Fibroblast of skin of left biceps (primary cell): ENCODE data around the gene STK11.
"Not testable (repeated sequence)": the region's sequence is repeated elsewhere in the genome, so short reads cannot be mapped to it uniquely, and the experiment has no call there.

Experiments used
- DNase-seq, 2 experiments: peaks; one replicate each; pipeline ENCODE4 v3.0.0-alpha.2; 2013; ENCODE audit warnings: low read depth in 2 of 2

STK11 gene

DNA sequence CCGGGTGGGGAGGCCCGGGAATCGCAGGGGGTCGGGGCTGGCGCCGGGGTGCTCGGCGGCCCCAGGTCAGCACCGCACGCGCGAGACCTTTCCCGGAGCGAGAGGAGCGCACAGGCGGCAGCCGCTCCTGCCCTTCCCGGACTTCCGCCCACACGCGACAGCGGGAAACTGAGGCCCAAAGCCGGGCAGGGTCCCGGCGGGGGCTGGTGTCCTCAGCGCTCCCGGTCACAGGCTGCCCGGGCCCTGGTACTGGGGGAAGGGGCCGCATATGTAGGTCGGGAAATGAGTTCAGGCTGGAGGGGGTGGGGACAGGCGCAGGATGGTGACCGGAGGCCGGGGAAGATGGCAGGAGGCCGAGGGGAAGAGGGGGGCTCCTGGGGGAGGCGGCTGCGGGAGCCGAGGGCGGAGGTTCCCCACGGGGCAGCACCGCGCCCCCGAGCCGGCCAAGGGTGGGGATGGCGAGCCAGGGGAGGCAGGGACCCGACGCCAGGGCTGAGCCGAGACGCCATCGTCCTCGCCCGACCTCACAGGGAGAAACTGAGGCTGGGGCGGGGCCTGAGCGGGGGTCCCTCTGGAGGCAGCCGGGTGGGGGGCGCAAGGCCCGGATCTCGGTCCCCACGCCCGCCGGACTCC lies 31.6 kb downstream of the STK11 start:
- DNase-seq = no peak

DNA sequence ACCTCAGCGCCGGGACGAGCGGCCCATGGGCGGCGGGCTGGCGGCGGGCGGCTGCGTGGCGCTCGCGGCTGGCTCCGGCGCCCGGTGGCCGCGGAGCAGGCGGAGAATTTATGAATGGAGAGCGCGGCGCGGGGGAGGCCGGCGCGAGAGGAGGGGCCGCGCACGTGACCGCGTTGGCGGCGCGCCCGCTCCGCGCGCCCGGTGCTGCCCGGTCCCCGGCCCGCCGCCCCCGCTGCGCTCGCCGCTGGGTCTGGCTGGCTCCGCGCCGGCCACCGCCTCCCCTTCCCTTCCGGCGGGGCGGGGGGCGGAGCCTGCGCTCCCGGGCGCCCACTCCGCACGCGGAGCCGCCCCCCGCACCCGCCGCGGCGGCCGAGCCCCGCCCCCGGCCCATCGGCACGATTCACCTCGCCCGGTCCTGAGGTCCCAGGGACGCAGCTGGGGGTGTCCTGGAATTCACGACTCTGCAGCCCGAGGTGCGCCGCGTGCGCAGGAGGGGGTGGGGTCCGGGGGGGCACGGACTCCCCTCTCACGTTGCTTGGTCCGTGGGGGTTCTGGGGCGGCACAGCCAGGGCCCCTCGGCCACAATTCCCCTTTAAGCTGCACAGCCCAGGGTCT lies 32.3 kb downstream of the STK11 start, which contains the start of gene CBARP:
CBARP (minus strand) TSS at position 252 of the 615 bp plus-strand sequence. CDS start 1,905 bp downstream, outside the sequence.
- no peak for DNase-seq

DNA sequence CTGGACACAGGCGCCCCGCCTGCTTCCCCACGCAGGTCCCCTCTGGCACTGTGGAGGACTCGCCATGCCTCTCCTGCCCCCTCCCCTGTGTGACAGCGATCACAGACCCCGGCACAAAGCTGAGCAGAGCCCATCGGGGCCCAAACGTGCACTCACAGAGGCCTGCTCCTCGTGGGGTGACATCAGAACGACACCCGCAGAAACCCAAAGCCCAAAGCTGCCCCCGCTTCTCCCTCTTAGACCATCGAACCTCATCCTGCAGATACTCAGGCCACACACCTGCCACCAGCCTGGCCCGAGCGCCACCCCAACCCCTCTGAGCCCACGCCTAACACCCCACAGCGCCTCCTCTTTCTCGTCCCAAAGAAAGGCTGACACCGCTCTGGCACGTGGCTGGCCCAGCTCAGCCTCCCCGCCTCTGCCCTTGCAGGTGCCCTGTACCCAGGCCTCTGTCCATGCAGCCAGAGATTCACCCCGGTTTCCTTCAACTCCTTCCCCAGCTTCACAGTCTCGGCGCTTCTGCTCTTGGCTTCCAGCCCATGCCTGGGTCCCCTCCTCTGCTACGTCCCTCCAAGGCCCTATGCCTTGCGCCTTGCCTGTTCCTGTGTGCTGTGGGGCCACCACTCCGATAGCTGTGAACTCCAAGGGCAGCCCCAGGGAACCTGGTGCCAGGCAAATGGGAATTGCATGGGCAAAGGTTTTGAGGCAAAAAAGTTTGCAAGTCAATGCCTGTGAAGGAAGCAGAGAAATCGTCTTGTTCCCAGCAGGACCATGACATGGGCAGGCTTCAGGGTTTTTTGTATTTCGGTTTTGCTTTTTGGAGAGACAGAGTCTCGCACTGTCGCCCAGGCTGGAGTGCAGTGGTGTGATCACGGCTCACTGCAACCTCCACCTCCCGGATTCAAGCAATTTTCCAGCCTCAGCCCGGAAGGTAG lies 33.1 kb downstream of the STK11 start:
- no peak for DNase-seq

DNA sequence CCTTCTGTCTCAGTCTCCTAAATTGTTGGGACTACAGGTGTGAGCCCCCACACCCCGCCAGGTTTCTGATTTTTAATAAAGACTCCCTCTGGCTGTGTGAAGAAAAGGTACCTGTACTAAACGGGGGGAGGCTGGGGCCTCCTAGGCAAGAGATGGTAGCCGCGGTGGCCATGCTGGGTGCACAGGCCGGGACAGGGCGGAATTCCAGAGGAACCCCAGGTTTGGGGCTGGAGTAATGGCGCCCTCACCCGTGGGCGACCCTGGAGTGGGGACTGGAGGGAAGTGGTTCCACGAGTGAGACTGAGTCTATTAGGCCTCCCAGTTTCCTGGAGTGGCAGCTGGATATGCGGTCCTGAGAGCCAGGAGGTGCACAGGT lies 33.8 kb downstream of the STK11 start:
- no peak for DNase-seq

DNA sequence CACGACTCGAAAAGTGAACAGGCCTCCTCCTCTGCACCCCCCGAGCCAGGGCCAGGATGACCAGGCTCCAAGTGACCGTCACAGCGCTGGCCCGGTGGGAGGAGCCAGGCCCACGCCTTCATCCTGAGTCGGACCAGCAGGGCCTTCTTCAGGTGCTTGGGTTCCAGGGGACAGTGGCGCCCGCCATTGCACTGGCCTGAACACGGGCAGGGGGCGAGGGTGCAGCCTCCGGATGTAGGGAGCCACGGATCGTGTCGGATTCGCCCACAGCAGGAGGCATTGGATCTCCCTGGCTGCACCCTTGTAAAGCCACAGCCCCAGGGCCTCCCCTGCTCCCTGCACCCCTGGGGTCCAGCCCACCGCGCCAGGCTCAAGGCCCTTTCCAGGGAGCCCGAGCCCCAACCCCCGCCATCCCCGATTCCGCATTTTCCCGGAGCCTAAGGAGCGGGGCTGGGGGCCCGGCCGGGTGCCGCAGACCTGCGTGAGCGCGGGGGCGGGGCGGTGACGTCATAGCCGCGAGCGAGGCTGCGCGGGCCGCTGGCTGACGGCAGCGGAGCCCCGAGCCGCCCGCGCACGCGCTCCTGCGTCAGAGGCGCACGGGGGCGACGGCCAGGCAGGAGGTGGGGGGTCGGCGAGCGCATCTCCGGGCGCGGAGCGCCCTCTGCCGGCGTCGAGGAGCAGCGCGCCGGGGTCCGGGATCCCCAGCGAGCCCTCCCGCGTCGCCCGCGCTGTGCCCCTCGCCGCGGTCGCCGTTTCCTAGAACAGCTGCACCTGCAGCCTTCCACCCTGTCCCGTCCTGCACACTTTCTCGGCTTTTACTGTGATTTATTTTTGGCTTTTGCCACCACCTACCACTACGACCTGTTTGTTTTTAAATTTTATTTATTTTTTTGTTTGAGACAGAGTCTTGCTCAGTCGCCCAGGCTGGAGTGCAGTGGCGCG lies 34.5 kb downstream of the STK11 start:
- DNase-seq = peak; percentile 75 to 79

DNA sequence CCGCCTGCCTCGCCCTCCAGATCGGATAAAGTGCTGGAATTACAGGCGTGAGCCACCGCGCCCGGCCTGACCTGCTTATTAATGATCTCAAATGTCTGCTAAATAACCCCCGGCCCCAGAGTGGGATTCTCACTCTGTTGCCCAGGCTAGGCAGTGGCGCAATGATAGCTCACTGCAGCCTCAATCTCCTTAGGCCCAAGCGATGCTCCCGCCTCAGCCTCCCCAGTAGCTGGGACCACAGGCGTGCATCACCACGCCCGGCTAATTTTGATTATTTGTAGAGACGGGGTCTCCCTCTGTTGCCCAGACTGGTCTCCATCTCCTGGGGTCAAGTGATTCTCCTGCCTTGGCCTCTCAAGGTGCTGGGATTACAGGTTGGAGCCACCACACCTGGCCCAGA lies 35.3 kb downstream of the STK11 start:
- no peak for DNase-seq

DNA sequence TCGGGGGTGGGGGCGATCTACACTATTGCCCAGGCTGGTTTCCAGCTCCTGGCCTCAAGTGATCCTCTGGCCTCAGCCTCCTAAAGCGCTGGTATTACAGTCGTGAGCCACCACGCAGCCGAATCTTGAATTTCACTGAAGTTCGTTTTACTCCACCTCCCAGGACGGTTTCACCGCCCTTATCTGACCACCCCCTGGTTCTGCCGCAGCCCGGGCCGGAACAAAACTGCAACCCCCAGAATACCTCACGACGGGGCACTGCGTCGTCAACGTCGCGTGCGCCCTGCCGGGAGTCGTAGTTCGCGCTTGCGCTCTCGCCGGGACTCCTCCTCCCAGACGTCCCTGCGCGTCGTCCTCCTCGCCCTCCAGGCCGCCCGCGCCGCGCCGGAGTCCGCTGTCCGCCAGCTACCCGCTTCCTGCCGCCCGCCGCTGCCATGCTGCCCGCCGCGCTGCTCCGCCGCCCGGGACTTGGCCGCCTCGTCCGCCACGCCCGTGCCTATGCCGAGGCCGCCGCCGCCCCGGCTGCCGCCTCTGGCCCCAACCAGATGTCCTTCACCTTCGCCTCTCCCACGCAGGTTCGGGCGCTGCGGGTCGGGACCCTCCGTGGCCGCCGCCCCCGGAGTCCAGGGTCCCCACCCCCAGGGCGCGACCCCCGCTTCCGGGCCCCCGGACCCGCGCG lies 36.0 kb downstream of the STK11 start, which contains the start of gene ATP5F1D:
ATP5F1D (plus strand) TSS at position 335 of the 679 bp plus-strand sequence; CDS start at position 435, 100 bp downstream.
- peak; percentile 75 to 77 for DNase-seq

DNA sequence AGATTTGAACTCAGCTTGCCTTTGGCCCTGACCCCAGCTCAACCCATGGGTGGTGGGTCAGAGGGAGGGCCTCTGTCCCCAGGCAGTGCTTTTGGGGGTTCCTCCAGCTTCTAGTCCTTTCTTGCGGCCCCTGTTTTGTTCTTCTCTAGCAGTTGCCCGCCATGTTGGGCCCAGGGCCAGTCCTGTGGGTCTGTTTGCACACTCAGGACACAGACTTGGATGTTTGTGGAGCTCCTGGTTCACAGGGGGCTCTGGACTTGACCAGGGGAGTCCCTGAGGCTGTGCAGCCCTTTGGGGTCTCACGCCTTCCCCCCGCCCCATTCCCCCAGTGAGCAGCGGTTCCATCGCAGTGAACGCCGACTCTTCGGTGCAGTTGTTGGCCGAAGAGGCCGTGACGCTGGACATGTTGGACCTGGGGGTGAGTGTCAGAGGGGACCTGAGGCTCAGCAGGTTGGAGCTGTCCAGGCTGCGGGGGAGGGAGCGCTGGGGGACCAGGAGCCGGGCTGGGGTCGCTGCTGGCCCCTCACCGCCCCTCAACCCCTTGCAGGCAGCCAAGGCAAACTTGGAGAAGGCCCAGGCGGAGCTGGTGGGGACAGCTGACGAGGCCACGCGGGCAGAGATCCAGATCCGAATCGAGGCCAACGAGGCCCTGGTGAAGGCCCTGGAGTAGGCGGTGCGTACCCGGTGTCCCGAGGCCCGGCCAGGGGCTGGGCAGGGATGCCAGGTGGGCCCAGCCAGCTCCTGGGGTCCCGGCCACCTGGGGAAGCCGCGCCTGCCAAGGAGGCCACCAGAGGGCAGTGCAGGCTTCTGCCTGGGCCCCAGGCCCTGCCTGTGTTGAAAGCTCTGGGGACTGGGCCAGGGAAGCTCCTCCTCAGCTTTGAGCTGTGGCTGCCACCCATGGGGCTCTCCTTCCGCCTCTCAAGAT lies 38.5 kb downstream of the STK11 start:
- DNase-seq = no peak

DNA sequence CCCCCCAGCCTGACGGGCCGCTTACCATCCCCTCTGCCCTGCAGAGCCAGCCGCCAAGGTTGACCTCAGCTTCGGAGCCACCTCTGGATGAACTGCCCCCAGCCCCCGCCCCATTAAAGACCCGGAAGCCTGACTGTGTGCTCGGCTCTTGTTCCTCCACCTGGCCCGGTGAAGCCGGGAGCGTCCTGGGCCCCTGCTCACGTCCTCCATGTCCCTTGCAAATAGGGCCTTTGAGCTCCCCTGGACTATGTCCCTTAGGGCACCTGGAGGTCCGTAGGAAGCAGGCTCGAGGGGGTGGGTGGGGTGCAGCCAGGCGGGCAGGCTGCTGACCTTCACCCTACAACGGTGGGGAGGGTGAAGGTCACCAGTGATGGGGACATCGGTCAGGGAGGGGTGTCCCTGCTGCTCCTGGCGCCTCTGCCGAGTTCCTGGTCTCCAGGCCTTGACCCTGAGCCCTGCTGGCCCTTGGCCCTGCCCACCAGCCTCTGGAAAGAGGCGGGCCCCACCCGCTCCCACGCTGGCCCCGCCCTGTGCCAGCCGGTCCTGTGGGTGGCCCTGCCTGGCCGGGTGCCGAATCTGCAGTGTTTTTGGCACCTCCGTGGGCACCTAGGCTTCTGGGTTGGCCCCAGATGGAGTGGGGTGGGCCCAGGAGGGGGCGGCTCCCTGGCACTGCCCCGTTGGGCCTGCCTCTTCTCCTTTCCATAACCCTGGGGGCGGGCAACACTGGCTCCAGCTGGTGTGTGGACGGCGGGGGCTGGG lies 39.3 kb downstream of the STK11 start:
- DNase-seq = no peak

DNA sequence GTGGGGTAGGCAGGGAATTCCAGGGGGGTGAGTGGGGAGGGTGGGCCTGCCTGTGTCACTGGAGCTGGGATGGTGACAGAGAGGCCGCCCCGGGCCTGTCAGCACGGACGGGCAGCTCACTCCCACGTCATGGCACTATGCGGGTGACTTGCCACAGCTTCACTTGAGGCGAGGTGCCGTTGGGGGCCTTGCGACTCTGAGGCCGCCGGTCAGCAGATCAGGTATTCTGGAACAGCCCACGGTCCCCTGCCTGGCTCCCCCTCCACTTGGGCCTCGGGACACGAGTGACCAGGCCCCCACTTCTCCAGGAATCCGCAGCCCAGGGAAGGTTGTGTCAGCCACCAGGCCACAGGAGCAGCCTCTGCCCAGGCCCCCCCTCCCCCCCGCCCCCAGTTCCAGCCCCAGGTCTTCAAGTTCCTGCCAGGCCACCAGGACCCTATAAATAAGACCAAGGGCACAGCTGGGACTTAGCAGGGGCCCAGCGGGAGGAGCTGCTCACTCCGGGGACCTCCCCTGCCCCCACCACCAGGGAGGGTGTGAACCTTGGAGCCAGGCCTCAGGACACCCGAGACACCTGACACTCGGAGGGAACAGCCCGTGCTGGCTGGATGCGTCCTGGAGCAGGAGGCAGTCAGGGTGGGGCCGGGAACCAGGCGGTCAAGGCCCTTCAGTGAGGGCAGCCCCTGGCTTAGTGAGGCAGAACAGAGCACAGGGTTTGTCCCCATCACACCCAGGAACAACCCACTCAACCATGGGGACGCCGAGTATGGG lies 40.1 kb downstream of the STK11 start:
- no peak for DNase-seq

DNA sequence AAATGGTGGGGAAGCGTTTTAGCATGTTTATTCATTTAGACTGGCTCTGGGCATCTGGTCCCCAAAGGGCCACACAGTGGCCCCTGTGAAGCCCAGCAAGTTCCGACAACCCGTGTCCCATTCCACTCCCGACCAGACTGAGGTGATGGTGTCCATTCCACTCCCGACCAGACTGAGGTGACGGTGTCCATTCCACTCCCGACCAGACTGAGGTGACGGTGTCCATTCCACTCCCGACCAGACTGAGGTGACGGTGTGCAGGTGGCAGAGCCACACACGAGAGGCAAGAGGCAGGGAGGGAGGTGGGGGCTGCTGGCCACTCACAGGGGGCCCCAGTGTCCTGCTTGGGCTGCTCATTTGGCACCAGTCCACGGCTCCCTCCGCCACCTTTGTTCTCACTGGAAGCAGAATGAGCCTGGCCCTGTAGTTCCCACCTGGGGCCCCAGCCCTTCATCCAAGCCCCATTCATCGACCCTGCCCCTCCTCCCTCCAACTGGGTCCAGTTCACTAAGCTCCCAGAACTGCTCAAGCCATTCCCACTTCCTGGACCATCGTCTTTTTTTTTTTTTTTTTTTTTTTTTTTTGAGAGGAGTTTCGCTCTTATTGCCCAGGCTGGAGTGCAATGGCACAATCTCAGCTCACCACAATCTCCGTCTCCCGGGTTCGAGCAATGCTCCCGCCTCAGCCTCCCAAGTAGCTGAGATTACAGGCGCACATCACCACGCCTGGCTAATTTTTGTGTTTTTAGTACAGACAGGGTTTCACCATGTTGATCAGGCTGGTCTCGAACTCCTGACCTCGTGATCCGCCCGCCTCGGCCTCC lies 40.9 kb downstream of the STK11 start:
- DNase-seq = not testable (repeated sequence)

DNA sequence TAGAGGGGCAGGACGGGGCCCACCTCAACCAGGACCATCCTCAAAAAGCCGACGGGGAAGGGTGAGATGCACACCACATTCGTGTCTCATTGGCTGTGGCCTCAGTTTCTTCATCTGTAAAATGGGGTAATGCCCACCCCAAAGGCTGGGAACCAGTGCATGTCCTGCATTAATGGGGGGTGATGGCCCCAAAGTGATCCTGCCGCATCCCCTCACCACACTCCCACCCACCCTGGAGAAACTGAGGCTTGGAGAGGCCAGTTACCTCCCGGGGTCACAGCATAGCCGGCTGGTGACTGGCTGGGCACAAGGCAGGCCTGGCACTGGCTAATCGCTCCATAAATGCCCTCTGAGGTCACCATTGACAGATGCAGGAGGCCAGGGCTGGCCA lies 42.2 kb downstream of the STK11 start:
- DNase-seq = no peak

DNA sequence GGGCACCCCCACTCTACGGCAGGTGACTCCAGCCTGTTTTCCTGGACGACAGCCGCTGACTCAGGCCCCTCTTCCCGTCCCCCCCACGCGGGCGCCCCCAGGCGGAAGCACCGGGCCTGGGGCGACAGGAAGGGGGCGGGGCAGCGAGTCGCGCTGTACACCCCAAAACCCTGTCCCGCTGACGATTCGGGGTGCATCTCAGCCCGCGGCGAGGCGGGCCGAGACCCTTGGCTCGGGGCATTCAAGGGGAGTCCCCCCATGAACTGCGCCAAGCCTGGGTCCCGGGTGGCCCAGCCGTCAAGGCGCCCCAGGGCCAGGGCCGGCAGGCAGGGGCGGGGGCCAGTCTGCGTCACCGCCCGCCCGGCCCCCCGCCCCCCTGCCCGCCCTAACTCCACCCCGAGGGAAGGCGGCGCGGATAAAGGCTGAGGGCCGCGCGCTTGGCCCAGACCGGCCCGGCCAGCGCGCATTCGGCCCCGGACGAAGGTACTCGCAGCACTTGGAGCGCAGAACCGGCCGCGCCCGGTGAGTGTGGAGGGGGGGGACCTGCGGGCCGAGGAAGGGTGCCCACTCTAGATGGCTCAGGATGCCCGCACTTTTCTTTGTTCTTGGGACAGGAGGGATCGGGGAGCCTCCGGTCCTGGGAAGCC lies 42.7 kb downstream of the STK11 start, which contains the start of gene MIDN:
MIDN (plus strand) TSS at position 445 of the 647 bp plus-strand sequence. CDS start 1,714 bp downstream, outside the sequence.
- DNase-seq = peak in 1 of 2 experiments; percentile 71

DNA sequence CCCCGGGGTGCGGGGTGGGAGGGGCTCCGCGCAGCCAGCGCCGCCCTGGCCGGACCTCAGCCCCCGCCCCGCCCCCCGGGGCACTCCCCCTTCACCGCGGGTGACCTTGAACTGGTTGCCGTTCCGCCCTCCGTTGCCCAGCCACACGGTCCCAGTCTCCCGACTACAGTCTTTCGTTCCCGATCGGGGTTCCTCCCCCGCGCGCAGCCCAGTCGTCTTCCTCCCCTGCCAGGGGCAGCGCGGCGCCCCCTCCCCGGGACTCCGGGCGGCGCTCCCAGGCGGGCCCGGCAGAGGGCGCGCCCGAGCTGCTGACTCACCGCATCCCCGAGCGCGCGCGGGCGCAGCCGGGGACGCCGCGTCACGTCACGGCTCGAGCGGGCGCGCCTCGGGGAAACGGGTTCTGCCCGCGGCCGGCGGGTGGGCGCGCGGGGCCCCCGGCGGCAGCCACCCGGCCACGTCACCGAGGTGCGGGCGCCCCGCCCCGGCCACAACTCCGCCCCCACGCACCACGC lies 43.3 kb downstream of the STK11 start:
- peak in 1 of 2 experiments; percentile 51 for DNase-seq

DNA sequence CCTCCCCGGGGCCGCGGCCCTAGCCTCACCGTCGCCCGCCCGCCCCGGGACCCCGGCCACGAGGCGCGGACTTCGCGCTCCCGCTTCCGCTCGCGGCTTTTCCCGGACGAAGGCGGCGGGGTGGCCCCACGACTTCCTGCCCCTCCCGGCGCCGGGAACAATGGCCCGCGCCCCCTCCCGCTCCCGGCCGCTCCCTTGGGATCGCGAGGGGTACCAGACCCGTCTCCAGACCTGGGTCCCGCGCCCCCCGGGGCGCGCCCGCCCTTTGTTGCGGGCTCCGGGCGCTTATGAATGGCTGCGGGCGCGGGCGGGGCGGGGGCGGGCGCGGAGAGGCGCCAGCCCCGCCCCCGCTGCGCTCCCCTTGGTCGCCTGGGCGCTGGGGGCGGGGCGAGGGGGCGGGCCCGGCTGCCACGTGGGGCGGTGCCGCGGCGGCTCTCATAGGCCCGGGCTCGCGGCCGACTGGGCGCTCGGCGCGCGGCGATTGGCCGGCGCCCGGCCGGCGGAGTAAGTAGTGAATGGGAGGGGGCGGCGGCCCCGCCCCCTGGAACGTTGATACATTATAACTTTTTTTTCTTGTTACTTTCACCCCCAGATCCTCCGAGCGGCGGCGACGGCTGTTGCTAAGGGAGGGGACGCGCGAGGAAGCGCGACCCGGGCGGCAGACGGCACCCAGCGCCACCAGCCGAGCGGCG lies 43.9 kb downstream of the STK11 start:
- DNase-seq = peak; percentile 95

DNA sequence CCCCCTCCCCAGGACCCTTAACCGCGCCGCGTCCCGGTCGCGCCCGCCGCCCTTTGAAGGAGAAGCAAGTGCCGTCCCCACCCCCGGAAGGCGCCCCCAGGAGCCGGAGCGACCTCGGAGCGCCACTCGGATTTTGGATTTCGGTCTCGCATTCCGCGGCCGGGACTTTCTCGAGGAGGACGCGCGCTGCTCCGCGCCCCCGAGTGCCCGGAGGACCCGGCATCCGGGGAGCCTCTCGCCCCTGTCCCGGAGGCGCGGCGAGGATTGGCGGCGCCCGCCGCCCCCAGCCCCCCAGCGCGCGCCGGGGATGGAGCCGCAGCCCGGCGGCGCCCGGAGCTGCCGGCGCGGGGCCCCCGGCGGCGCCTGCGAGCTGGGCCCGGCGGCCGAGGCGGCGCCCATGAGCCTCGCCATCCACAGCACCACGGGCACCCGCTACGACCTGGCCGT lies 44.4 kb downstream of the STK11 start:
- no peak for DNase-seq
